SK-N-SH treated with all-trans-retinoic acid at 6 μM for 48 hours (cell line): ENCODE results near the gene ALK.

Experiments
- CSDC2 ChIP-seq: fragments of 250-450 bp; sonication (Bioruptor Pico); IDR thresholded peaks from 2 replicates; pipeline ENCODE4 v1.5.0; 2020; ENCODE audit warnings: mild to moderate bottlenecking, moderate library complexity
- ESRRG ChIP-seq: fragments of 250-450 bp; sonication (Bioruptor Pico); IDR thresholded peaks from 2 replicates; pipeline ENCODE4 v1.6.1; 2021; ENCODE audit warnings: mild to moderate bottlenecking
- OSR1 ChIP-seq: fragments of 250-450 bp; sonication (Bioruptor Pico); IDR thresholded peaks from 2 replicates; pipeline ENCODE4 v1.8.0; 2022; ENCODE audit warnings: moderate library complexity, mild to moderate bottlenecking, inconsistent platforms
- PATZ1 ChIP-seq: fragments of 250-450 bp; sonication (Bioruptor Pico); IDR thresholded peaks from 2 replicates; pipeline ENCODE4 v1.8.0; 2020; ENCODE audit warnings: mild to moderate bottlenecking, moderate library complexity, borderline replicate concordance
- PPARA ChIP-seq: fragments of 250-450 bp; sonication (Bioruptor Pico); IDR thresholded peaks from 2 replicates; pipeline ENCODE4 v1.5.0; 2020; ENCODE audit warnings: mild to moderate bottlenecking, borderline replicate concordance
- RARB ChIP-seq: fragments of 250-450 bp; sonication (Bioruptor Pico); IDR thresholded peaks from 2 replicates; pipeline ENCODE4 v1.8.0; 2021; ENCODE audit warnings: mild to moderate bottlenecking, moderate library complexity
- TCF4 ChIP-seq: fragments of 250-450 bp; sonication (Bioruptor Pico); IDR thresholded peaks from 2 replicates; pipeline ENCODE4 v1.8.0; 2021; ENCODE audit warnings: mild to moderate bottlenecking, moderate library complexity, borderline replicate concordance
- ZC3H10 ChIP-seq: fragments of 250-450 bp; sonication (Bioruptor Pico); IDR thresholded peaks from 2 replicates; pipeline ENCODE4 v1.5.1; 2021; ENCODE audit warnings: mild to moderate bottlenecking, moderate library complexity
- ZFP3 ChIP-seq: fragments of 250-450 bp; sonication (Bioruptor Pico); IDR thresholded peaks from 2 replicates; pipeline ENCODE4 v1.5.0; 2020; ENCODE audit warnings: mild to moderate bottlenecking, moderate library complexity
- ZNF8 ChIP-seq: fragments of 450-650 bp; formaldehyde crosslinking; IDR thresholded peaks from 2 replicates; pipeline ENCODE4 v1.5.0; 2020; ENCODE audit warnings: mild to moderate bottlenecking, moderate library complexity

- TF ChIP-seq RARB (CRISPR knock-in tag) (no peak), ZC3H10 (CRISPR knock-in tag) (no peak), CSDC2 (CRISPR knock-in tag) (no peak), PATZ1 (CRISPR knock-in tag) (no peak), TCF4 (CRISPR knock-in tag) (no peak), OSR1 (CRISPR knock-in tag) (no peak), ESRRG (CRISPR knock-in tag) (no peak), ZFP3 (CRISPR knock-in tag) (no peak), ZNF8 (CRISPR knock-in tag) (no peak), PPARA (CRISPR knock-in tag) (no peak)
Measured at GRCh38 chr2:29182334-29182733, 739.1 kb downstream of the ALK start.
